ENCODE results near the gene NRCAM.

DNA sequence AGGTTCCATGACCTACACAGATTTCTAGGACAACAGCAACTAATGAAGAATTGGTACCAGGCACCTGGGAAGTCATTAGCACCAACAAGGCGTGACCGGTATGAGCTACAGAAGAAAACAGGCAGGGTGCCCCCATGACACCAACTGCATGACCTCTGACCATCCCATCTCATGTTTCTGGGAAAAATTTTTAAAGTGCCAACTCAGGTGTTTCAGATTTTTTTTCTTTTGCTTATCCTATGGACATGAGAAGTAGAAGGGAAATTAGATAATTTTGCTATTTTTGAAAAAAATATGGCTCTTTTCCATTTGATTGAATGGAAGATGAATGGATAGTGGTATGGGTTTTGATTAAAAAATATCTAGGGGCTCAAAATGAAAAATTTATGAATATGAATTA, 154.8 kb downstream of the NRCAM start:
- TF ChIP-seq BRCA1 (CRISPR knock-in tag; IDR thresholded peaks at IDR 0.05) (no peak), GRHL1 (CRISPR knock-in tag; conservative IDR thresholded peaks at IDR 0.05) (no peak), POLR2A (IDR thresholded peaks at IDR 0.05; ENCODE audit: insufficient read depth in 1 of 2, low read depth in 2 of 2, low read length in 2 of 2) (no peak), ZNF143 (CRISPR knock-in tag; IDR thresholded peaks at IDR 0.05) (no peak), ZNF274 (CRISPR knock-in tag; IDR thresholded peaks at IDR 0.05) (no peak), ZFP36L1 (CRISPR knock-in tag; IDR thresholded peaks at IDR 0.05) (no peak)

All from HepG2 (cell line).